IPS-11a (cell line): ENCODE results near the gene RALGAPA1.
A peak's percentile ranks its signal among the peaks of the same experiment; 100 is the strongest.
"Not testable (repeated sequence)": the region's sequence is repeated elsewhere in the genome, so short reads cannot be mapped to it uniquely, and the experiment has no call there.

Experiments used
- H3K4me3 ChIP-seq: one replicate; pipeline ENCODE4 v1.5.1; 2013; ENCODE audit warnings: low read depth, low read length, control low read depth

Gene RALGAPA1

GRCh38 chr14:35808638-35809563 is at the start of gene RALGAPA1:
Gene RALGAPA1 (minus strand): TSS chr14:35809295. CDS start chr14:35808835, 460 bp downstream.
- peak within 1 kb of the TSS; percentile 75 for H3K4me3 ChIP-seq

DNA sequence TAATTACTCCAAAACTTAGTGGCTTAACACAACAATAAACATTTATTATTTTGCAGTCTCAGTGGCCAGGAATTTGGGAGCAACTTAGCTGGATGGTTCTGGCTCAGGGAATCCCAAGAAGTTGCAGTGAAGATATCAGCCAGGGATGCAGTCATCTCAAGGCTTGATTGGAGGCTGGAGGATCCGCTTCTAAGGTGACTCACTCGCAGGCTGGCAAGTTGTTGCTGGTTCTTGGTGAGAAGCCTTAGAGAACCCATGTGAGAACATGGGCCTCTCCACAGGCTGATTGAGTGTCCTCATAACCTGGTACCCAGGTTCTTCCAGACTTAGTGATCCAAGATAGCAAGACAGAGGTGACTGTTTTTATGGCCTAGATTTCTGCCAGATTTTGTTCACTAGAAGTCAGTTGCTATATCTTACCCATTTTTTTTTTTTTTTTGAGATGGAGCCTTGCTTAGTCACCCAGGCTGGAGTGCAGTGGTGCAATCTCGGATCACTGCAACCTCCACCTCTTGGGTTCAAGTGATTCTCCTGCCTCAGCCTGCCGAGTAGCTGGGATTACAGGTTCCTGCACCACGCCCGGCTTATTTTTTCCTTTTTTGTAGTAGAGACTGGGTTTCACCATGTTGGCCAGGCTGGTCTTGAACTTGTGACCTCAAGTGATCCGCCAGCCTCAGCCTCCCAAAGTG is 49.6 kb upstream of the RALGAPA1 start:
- no peak overlapping the region for H3K4me3 ChIP-seq

- no peak overlapping the region for H3K4me3 ChIP-seq
Measured at GRCh38 chr14:35855876-35856481, 46.9 kb upstream of the RALGAPA1 start.

DNA sequence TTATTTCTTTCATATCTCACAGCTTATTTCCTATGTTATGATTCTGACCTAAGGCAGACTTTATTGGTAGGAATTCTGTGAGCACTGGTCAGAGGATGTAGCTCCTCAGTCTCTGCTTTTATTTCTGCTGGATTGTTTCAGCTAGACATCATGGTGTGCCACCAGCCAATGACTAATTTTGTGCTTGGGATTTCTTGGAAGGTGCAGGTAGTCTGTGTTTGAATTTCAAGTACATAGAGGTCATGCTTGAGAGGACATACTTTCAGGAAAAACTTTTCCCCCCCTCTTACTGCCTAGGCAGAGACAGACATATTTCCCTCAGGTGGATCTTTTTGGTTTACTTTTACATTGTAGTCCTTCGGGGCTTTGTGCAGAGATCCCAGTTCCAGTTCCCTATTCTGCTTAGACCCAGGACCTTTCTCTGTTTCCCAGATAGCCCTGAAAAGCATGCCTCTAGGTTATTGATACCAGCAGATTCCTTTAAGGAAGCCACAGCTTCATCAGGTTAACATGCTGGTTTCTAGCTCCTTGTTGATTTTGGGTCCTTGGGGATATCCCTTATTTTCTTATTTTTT is 45.7 kb upstream of the RALGAPA1 start:
- H3K4me3 ChIP-seq = no peak overlapping the region

DNA sequence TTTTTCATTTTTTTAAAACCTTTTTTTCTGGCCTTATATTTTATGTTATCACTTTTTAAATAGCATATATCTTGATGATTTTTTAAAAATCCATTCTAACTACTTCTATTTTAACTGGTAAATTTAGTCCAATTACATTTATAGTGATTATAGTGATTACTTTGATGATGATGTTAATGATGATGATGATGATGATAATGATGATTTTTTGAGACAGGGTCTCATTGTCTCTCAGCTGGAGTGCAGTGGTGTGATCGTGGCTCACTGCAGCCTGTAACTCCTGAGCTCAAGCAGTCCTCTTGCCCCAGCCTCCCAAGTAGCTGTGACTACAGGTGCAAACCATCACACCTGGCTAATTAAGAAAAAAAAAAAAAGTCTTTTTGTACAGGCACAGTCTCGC is 44.1 kb upstream of the RALGAPA1 start:
- no peak overlapping the region for H3K4me3 ChIP-seq

DNA sequence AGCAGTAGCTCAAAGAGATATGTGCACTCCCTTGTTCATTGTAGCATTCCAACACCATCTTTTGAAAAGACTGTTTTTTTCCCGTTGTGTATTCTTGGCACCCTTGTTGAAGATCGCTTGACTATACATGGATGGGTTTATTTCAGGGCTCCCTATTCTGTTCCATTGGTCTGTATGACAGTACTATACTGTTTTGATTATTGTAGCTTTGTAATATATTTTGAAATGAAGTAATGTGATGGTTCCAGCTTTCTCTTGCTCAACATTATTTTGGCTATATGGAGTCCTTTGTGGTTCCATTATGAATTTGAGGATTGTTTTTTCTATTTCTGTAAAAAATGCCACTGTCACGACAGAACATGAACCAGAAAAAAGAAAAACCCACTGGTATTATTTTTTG is 42.7 kb upstream of the RALGAPA1 start:
- no peak overlapping the region for H3K4me3 ChIP-seq

DNA sequence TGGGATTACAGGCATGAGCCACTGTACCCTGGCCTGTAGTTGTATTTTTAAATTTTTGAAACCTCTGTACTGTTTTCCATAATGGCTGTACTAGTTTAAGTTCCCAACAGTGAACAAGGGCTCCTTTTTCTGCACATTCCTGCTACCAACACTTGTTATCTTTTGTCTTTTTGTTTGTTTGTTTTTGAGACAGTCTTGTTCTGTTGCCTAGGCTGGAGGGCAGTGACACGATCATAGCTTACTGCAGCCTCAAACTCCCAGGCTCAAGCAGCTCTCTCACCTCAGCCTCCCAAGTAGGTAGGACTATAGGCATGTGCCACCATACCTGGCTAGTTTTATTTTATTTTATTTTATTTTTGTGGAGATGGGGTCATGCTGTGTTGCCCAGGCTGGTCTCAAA is 40.0 kb upstream of the RALGAPA1 start:
- H3K4me3 ChIP-seq = no peak overlapping the region

GRCh38 chr14:35847636-35848035 is 38.5 kb upstream of the RALGAPA1 start:
- H3K4me3 ChIP-seq = no peak overlapping the region

GRCh38 chr14:35844494-35844893 is 35.4 kb upstream of the RALGAPA1 start:
- no peak overlapping the region for H3K4me3 ChIP-seq

GRCh38 chr14:35842245-35842644 is 33.1 kb upstream of the RALGAPA1 start:
- not testable (repeated sequence) for H3K4me3 ChIP-seq

- not testable (repeated sequence) for H3K4me3 ChIP-seq
Measured at GRCh38 chr14:35841704-35842103, 32.6 kb upstream of the RALGAPA1 start.

DNA sequence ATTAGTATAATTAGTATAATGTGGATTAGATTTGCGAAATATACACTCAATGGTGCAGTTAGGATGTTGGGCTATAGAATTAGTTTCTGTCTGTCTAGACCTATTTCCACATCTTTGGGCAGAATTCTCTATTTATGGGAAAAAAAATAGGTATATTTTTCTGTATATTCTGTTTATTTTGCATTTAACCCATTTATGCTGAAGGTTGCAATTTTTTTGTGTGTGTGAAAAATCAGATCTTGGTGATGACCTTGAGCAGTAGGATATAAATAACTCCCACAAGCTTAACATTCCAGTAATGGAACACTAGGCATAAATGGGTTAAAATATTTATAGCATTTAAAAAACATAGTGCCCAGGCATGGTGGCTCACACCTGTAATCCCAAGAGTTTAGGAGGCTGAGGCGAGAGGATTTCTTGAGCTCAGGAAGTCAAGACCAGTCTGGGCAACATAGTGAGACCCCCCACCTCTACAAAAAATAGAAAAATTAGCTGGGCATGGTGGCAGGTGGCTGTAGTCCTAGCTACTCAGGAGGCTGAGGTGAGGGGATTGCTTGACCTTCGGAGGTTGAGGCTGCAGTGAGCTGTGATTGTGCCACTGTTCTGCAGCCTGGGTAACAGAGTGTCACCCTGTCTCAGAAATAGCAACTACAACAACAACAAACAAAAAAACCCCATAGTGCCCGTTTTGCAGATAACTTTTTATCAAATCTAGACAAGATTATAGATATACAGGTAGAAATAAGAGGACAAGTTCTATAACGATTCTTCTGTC is 26.3 kb upstream of the RALGAPA1 start:
- no peak overlapping the region for H3K4me3 ChIP-seq

DNA sequence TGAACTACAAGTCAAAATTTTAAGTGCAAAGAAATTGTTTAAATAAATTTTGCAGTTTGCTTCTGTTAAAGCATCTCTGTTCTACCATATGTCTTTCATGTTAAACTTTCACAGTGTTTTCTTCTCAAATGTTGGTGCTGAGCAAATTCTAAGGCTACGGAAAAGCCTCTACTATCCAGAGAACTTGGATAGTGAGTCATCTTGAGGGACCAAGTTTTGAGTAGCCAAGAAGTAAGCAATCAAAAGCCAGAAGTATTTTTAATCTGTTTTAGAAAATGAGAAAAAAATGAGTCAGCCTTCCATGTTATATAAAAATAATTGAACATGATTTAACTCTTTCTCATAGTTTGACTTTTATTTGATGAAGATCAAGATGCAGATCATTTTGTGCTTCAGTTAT is 20.4 kb upstream of the RALGAPA1 start:
- H3K4me3 ChIP-seq = no peak overlapping the region

DNA sequence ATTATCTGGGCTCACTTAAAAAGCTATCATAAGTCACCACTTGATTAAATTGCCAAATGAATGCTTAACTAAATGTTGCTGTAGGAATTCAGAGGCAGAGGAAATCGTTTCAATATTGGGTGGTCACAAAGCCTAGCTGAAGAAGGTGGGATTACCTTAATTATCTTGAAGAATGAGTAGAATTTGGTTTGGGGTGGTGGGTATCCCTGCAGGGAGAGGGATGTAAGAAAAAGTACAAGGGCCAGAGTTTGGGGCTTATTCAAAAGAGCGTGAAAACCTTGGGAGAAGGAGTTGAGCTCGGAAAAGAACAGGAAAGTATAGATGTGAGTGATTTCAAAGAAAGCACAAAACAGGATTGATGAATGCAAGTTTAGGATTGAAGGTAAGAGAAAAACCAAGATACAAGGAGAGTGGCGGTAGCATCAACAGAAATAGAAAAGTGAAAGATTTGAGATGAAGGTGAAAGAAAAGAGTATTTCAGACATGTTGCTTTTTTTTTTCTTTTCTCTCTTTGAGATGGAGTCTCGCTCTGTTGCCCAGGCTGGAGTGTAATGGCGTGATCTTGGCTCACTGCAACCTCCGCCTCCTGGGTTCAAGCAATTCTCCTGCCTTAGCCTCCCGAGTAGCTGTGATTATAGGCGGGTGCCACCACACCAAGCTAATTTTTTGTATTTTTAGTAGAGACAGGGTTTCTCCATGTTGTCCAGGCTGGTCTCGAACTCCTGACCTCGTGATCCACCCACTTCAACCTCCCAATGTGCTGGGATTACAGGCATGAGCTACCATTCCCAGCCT is 18.8 kb upstream of the RALGAPA1 start:
- H3K4me3 ChIP-seq = peak overlapping the region; percentile 88

GRCh38 chr14:35826952-35827416 is 17.9 kb upstream of the RALGAPA1 start:
- H3K4me3 ChIP-seq = peak overlapping the region; percentile 88

DNA sequence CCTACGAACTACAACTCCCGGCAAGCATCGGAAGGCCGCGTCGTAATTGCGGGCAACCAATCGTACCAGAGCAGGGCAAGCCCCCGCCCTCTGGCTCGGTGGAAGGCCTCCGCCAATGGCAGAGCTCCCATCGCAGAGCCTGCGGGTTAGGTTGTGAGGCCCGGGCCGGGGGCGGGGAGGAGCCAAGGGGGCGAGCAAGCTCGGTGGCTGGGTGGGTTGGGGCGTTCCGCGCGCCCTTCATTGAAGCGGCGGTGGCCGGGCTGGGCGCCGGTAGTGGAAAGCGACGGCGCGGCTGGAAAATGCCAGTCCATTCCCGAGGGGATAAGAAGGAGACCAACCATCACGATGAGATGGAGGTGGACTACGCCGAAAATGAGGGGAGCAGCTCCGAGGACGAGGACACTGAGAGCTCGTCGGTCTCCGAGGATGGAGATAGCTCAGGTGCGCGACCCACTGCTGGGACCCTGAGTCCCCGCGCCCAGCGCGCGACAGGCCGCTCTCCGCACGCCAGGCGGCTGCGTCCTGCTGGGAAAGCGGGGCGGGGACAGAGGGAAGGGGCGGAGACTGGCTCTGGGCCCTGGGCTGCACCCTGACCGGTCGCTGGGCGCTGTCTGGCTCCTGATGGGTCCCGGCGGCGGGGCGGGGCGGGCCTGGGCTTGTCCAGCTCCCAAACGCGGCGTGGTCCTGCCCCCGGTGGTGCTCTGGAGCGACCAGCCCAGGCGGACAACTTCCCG is 17.3 kb upstream of the RALGAPA1 start, which contains the start of gene BRMS1L:
TSS of gene BRMS1L (plus strand) at position 121 of the 734 bp plus-strand sequence. CDS start at position 300, 179 bp downstream.
- peak within 1 kb of the TSS; percentile 88 for H3K4me3 ChIP-seq

GRCh38 chr14:35825968-35826217 is 16.8 kb upstream of the RALGAPA1 start:
- peak overlapping the region; percentile 88 for H3K4me3 ChIP-seq

GRCh38 chr14:35824446-35825165 is 15.5 kb upstream of the RALGAPA1 start:
- not testable (repeated sequence) for H3K4me3 ChIP-seq
